ENCODE data around the gene MOB1B.

DNA sequence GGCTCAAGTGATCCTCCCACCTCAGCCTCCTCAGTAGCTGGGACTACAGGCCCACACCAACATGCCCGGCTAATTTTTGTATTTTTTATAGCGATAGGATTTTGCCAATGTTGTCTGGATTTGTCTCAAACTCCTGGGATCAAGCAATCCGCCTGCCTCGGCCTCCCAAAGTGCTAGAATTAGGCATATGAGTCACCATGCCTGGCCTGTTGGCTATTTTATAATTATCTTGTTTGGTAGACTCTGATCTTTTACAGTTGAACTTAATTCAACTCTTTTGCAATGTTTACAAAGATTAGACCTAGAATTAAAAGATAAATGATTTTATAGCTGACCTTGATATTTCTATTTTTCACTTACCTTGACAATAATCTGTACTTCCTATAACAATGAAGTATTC, 109.3 kb downstream of the MOB1B start:
- TF ChIP-seq CTCF (IDR thresholded peaks at IDR 0.05) (no peak), POLR2A (IDR thresholded peaks at IDR 0.05) (no peak)
